HL-60 (cell line): ENCODE results near the gene INSIG1.

Experiments used
- TF ChIP-seq, protein P1 (sequence below): IDR thresholded peaks from one replicate; pipeline ENCODE4 v1.5.1; 2011; ENCODE audit warnings: low read length, control low read depth, inconsistent platforms; ENCODE audit not compliant: insufficient read depth
- TF ChIP-seq, protein P2 (sequence below): IDR thresholded peaks from 2 replicates; pipeline ENCODE4 v1.6.1; 2012; ENCODE audit warnings: low read depth; ENCODE audit not compliant: insufficient replicate concordance

DNA sequence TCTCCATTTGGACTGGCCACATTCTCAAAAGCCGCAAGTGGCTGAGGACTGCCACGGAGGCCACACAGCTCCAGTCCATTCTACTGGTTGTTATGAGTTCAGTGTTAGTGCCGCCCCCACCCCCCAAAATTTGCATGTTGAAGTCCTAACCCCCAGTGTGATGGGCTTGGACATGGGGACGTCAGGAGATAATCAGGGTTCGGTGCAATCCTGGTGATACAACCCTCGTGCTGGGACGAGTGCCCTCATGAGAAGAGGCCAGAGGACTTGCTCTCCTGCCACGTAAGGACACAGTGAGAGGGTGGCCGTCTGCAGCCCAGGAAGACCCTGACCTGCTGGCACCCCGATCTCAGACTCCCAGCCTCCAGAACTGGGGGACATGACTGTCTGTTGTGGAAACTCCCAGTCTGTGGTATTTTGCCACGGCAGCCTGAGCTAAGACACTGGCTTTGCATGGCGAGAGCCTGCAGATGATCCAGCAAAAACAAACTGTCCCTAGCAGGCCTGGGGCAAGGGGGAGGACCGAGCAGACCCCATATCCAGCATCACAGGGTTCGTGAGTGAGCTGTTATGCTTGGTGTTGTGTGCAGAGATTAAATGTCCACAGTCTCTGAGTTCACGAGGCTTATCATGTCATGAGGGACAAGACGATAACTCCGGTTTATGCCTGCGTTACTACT lies 41.5 kb upstream of the INSIG1 start:
- TF ChIP-seq, protein P1, sequence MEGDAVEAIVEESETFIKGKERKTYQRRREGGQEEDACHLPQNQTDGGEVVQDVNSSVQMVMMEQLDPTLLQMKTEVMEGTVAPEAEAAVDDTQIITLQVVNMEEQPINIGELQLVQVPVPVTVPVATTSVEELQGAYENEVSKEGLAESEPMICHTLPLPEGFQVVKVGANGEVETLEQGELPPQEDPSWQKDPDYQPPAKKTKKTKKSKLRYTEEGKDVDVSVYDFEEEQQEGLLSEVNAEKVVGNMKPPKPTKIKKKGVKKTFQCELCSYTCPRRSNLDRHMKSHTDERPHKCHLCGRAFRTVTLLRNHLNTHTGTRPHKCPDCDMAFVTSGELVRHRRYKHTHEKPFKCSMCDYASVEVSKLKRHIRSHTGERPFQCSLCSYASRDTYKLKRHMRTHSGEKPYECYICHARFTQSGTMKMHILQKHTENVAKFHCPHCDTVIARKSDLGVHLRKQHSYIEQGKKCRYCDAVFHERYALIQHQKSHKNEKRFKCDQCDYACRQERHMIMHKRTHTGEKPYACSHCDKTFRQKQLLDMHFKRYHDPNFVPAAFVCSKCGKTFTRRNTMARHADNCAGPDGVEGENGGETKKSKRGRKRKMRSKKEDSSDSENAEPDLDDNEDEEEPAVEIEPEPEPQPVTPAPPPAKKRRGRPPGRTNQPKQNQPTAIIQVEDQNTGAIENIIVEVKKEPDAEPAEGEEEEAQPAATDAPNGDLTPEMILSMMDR = no peak
- TF ChIP-seq, protein P2, sequence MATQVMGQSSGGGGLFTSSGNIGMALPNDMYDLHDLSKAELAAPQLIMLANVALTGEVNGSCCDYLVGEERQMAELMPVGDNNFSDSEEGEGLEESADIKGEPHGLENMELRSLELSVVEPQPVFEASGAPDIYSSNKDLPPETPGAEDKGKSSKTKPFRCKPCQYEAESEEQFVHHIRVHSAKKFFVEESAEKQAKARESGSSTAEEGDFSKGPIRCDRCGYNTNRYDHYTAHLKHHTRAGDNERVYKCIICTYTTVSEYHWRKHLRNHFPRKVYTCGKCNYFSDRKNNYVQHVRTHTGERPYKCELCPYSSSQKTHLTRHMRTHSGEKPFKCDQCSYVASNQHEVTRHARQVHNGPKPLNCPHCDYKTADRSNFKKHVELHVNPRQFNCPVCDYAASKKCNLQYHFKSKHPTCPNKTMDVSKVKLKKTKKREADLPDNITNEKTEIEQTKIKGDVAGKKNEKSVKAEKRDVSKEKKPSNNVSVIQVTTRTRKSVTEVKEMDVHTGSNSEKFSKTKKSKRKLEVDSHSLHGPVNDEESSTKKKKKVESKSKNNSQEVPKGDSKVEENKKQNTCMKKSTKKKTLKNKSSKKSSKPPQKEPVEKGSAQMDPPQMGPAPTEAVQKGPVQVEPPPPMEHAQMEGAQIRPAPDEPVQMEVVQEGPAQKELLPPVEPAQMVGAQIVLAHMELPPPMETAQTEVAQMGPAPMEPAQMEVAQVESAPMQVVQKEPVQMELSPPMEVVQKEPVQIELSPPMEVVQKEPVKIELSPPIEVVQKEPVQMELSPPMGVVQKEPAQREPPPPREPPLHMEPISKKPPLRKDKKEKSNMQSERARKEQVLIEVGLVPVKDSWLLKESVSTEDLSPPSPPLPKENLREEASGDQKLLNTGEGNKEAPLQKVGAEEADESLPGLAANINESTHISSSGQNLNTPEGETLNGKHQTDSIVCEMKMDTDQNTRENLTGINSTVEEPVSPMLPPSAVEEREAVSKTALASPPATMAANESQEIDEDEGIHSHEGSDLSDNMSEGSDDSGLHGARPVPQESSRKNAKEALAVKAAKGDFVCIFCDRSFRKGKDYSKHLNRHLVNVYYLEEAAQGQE = no peak
